Prostate gland (tissue), 2 donors: ENCODE measurements around the gene SRPK3. TPM values are rescaled to one million over a fixed set of nuclear protein-coding genes. Genes with fewer than 3 reads are reported as not detected.

Source experiments
- DNase-seq: peaks from one replicate; pipeline ENCODE4 v3.0.0-alpha.2; 2019; ENCODE audit warnings: low spot score
- H3K27ac ChIP-seq, 2 donors: fragments of 200-600 bp; sonication (generic); 2 replicates each; pipeline ENCODE4 v1.5.1; 2017 to 2019
- H3K27me3 ChIP-seq: fragments of 200-600 bp; sonication (generic); replicated peaks from 2 replicates; pipeline ENCODE4 v1.5.1; 2019; ENCODE audit not compliant: insufficient read depth
- H3K36me3 ChIP-seq, 2 donors: fragments of 200-600 bp; sonication (generic); 1 replicate in 1 of 2; 2 replicates in 1 of 2; pipeline versions ENCODE4 v1.5.1 to v1.8.1; 2017 to 2019
- H3K4me1 ChIP-seq: fragments of 200-600 bp; sonication (generic); replicated peaks from 2 replicates; pipeline ENCODE4 v1.5.1; 2019
- H3K4me3 ChIP-seq, 2 donors: fragments of 200-600 bp; sonication (generic); 2 replicates each; pipeline ENCODE4 v1.5.1; 2017 to 2019
- H3K9me3 ChIP-seq: fragments of 200-600 bp; sonication (generic); 2 replicates; pipeline ENCODE4 v1.5.1; 2017
- CTCF ChIP-seq, 4 experiments: fragments of 200-600 bp in 2 of 4; fragments of 450-650 bp in 2 of 4; sonication (generic) in 2 of 4; IDR thresholded peaks; 1 replicate in 3 of 4; 2 replicates in 1 of 4; pipeline ENCODE4 v1.5.1; 2016 to 2019; ENCODE audit warnings: antibody characterized with exemption in 4 of 4, mild to moderate bottlenecking in 2 of 4, moderate library complexity in 2 of 4
- POLR2A ChIP-seq: fragments of 450-650 bp; IDR thresholded peaks from one replicate; pipeline ENCODE4 v1.6.1; 2016; ENCODE audit warnings: antibody characterized with exemption, mild to moderate bottlenecking
- POLR2AphosphoS5 ChIP-seq: sonication (generic); formaldehyde crosslinking; IDR thresholded peaks from one replicate; pipeline ENCODE4 v1.6.1; 2017; ENCODE audit warnings: antibody characterized with exemption
- WGBS: methylation state at CpG from one replicate; pipeline ENCODE4 v1.1.5; 2018; 5-methylcytosine and 5-hydroxymethylcytosine counted together
- intact Hi-C: fragments of 100-400 bp; cut with DNase I; formaldehyde crosslinking; loops from one replicate; pipeline ENCODE4 v1.14.2; 2022
- total RNA-seq, 2 donors: library from RNA; depleted of rRNA; stranded (reverse); fragments of >200 nt; gene quantifications; one replicate each; pipeline ENCODE4 v1.1.0, GENCODE V29; 2016

SRPK3 gene
- total RNA-seq, 2 donors from 2014 or later, result 1.4 to 2.7 TPM

DNA sequence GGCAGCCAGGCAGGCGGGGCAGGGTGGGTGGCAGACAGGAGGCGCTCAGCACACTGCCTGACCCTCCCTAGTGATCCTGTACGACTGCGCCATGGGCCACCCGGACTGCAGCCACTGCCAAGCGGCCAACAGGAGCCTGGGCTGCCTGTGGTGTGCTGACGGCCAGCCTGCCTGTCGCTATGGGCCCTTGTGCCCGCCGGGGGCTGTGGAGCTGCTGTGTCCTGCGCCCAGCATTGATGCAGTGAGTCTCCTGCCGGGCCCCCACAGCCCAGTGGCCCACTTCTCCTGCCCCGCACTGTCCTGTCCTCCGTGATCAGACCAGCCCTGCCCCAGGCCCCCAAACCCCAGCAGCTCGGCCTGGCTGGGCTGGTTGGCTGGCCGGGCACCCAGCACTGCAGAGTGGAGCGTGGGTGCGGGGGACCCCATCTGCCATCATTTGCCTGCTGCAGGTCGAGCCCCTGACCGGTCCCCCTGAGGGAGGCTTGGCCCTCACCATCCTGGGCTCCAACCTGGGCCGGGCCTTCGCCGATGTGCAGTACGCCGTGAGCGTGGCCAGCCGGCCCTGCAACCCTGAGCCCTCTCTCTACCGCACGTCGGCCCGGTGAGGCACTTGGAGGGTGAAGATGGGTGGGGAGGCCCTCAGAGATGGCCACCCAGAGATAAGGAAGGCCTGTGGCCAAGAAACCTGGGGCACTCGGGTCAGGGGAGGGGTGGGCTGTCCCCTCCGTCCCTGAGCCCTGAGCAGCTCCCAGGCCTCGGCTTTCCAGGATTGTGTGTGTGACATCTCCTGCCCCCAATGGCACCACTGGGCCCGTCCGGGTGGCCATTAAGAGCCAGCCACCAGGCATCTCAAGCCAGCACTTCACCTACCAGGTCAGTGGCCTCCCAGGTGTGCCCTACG is 9.2 kb upstream of the SRPK3 start:
- Histone ChIP-seq H3K4me3 (no peak overlapping the region), H3K36me3 (no peaks in the 10 kb centered on the region), H3K9me3 (no peaks in the 10 kb centered on the region), H3K27ac (no peak overlapping the region), H3K27me3 (no peaks in the 10 kb centered on the region), H3K4me1 (no peaks in the 10 kb centered on the region)
- no peak for DNase-seq
- TF ChIP-seq POLR2AphosphoS5 (no peak), CTCF (IDR thresholded peaks at IDR 0.05) (no peak), POLR2A (no peak)
- intact Hi-C loops, result no loop called here
- WGBS, result 89% methylated on average over 18 of the region's 37 CpGs

GRCh38 chrX:153772316-153773217 is 8.3 kb upstream of the SRPK3 start:
- no peaks in the 10 kb centered on the region for H3K9me3 ChIP-seq
- TF ChIP-seq POLR2A, result no peak
- TF ChIP-seq POLR2AphosphoS5, result no peak
- TF ChIP-seq CTCF (IDR thresholded peaks at IDR 0.05), result no peak
- 81% methylated on average over 17 of the region's 21 CpGs for WGBS
- H3K27me3 ChIP-seq, result no peaks in the 10 kb centered on the region
- DNase-seq, result no peak
- H3K4me3 ChIP-seq, result no peak overlapping the region
- H3K36me3 ChIP-seq, result no peaks in the 10 kb centered on the region
- intact Hi-C loops, result no loop called here
- H3K4me1 ChIP-seq, result no peaks in the 10 kb centered on the region
- no peak overlapping the region for H3K27ac ChIP-seq

DNA sequence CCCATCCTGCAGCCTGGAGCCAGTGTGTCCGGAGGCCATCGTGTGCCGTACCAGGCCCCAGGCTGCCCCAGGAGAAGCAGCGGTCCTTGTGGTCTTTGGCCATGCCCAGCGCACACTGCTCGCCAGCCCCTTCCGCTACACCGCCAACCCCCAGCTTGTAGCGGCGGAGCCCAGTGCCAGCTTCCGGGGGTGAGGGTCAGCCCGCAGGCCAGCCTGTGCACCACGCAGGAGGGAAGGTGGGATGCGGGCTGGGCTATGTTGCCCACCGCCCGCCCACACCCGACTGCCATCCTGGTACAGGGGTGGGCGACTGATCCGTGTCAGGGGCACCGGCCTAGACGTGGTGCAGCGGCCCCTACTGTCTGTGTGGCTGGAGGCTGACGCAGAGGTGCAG is 7.6 kb upstream of the SRPK3 start:
- no peak for TF ChIP-seq POLR2AphosphoS5
- TF ChIP-seq POLR2A, result no peak
- TF ChIP-seq CTCF (IDR thresholded peaks at IDR 0.05), result no peak
- Histone ChIP-seq H3K27me3 (no peaks in the 10 kb centered on the region), H3K4me1 (no peaks in the 10 kb centered on the region), H3K9me3 (no peaks in the 10 kb centered on the region), H3K36me3 (no peaks in the 10 kb centered on the region), H3K4me3 (no peak overlapping the region), H3K27ac (no peak overlapping the region)
- intact Hi-C loops, result no loop called here
- 98% methylated on average over 11 of the region's 23 CpGs for WGBS
- DNase-seq, result no peak

- Histone ChIP-seq H3K36me3 (no peaks in the 10 kb centered on the region), H3K4me1 (no peaks in the 10 kb centered on the region), H3K27ac (no peak overlapping the region), H3K4me3 (no peak overlapping the region), H3K27me3 (no peaks in the 10 kb centered on the region), H3K9me3 (no peaks in the 10 kb centered on the region)
- DNase-seq, result no peak
- TF ChIP-seq POLR2AphosphoS5 (no peak), CTCF (IDR thresholded peaks at IDR 0.05) (no peak), POLR2A (no peak)
- WGBS, result 88% methylated on average over 11 of the region's 48 CpGs
- intact Hi-C loops, result no loop called here
Observed at GRCh38 chrX:153773741-153774575, 6.9 kb upstream of the SRPK3 start.
